ENCODE measurements around the gene MCM10. TPM values are rescaled to one million over a fixed set of nuclear protein-coding genes. Genes with fewer than 3 reads are reported as not detected.

The MCM10 gene
- total and polyA plus RNA-seq, 4 experiments from 2014 or later: 0.17 TPM; not detected in 3

DNA sequence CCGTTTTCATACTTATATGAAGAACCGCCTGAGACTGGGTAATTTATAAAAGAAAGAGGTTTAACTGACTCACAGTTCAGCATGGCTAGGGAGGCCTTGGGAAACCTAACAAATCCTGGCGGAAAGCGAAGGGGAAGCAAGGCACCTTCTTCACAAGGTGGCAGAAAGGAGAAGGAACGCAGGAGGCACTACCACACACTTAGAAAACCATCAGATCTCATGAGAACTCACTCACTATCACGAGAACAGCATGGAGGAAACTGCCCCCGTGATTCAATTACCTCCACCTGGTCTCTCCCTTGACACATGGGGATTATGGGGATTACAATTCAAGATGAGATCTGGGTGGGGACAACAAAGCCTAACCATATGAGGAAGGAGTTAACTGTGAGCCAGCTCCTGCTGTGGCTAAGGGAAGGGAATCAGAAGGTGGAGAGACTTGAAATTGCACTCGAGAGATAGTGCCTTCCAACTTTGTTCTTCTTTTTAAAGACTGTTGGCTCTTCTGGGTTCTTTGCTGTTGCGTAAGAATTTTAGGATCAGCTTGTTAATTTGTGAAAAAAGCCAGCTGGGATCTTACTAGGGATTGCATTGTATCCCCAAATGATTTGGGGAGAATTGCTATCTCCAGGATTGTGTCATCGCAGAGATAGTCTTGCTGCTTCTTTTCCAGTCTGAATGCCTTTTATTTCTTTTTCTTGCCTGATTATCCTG, 40.4 kb upstream of the MCM10 start:
- Histone ChIP-seq H3K4me1 (ENCODE audit: insufficient read depth, low read length) (peaks cover 13% of the 10 kb centered on the region), H3K27me3 (ENCODE audit: insufficient read depth, low read length) (no peaks in the 10 kb centered on the region), H3K36me3 (ENCODE audit: insufficient read depth, low read length) (peaks cover 82% of the 10 kb centered on the region), H3K27ac (ENCODE audit: low read depth, low read length) (no peak overlapping the region), H3K9me3 (ENCODE audit: control insufficient read depth in 1 of 2, low read length in 2 of 2) (no peaks in the 10 kb centered on the region), H3K4me3 (ENCODE audit: low read length in 2 of 2) (no peak overlapping the region)
- ChIA-PET POLR2A (ENCODE audit: partially characterized antibody) (interaction anchor here (0.7 kb wide), 1 partner anchor 211 kb away, joined by 3 read pairs; no protein-coding TSS in a partner anchor), CTCF (ENCODE audit: partially characterized antibody) (interaction anchor here (1.3 kb wide), 1 partner anchor 22 kb away, joined by 5 read pairs; the partner anchor contains the start of gene OPTN)
- Mint-ChIP-seq H3K4me3 (no peak overlapping the region), H3K4me1 (peaks cover 14 to 35% (median 18%) of the 10 kb centered on the region in 4 donors), H3K36me3 (peaks cover 88 to 89% of the 10 kb centered on the region in 2 donors), H3K27ac (peak overlapping the region in 2 of 7 donors; percentile 27 to 66), H3K27me3 (no peaks in the 10 kb centered on the region), H3K9me3 (no peaks in the 10 kb centered on the region)
- no peak for DNase-seq
- intact Hi-C loops (cut with micrococcal nuclease): no loop called here

DNA sequence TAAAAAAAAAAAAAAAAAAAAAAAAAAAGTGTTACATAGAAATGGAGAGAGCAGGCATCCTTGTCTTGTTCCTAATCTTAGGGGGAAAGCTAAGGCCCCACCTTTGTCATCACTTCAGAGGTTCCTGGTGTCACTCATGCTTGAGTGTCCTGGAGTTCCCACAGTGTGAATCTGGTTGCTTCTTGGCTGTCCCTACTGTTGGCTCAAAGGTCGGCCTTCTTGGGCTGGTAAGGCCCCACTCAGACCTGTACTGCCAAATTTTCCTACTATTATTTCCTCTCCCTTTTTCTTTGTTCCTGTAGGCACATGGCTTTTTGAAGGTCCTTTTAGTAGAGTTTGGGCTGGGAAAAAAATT, 39.9 kb upstream of the MCM10 start:
- Mint-ChIP-seq H3K27me3 (no peaks in the 10 kb centered on the region), H3K4me3 (no peak overlapping the region), H3K9me3 (no peaks in the 10 kb centered on the region), H3K27ac (peak overlapping the region in 2 of 7 donors; percentile 10 to 22), H3K4me1 (peaks cover 9 to 30% (median 13%) of the 10 kb centered on the region in 4 donors), H3K36me3 (peaks cover 85 to 86% of the 10 kb centered on the region in 2 donors)
- H3K27me3 ChIP-seq (ENCODE audit: insufficient read depth, low read length): no peaks in the 10 kb centered on the region
- ChIA-PET CTCF (ENCODE audit: partially characterized antibody) (interaction anchor here (1.3 kb wide), 1 partner anchor 22 kb away, joined by 5 read pairs; the partner anchor contains the start of gene OPTN), POLR2A (ENCODE audit: partially characterized antibody) (no interaction called here)
- H3K36me3 ChIP-seq (ENCODE audit: insufficient read depth, low read length): peaks cover 78% of the 10 kb centered on the region
- no peak for DNase-seq
- intact Hi-C loops (cut with micrococcal nuclease): no loop called here
- H3K4me1 ChIP-seq (ENCODE audit: insufficient read depth, low read length): peaks cover 9% of the 10 kb centered on the region
- H3K27ac ChIP-seq (ENCODE audit: low read depth, low read length): no peak overlapping the region
- no peak overlapping the region for H3K4me3 ChIP-seq (ENCODE audit: low read length in 2 of 2)
- H3K9me3 ChIP-seq (ENCODE audit: control insufficient read depth in 1 of 2, low read length in 2 of 2): no peaks in the 10 kb centered on the region

DNA sequence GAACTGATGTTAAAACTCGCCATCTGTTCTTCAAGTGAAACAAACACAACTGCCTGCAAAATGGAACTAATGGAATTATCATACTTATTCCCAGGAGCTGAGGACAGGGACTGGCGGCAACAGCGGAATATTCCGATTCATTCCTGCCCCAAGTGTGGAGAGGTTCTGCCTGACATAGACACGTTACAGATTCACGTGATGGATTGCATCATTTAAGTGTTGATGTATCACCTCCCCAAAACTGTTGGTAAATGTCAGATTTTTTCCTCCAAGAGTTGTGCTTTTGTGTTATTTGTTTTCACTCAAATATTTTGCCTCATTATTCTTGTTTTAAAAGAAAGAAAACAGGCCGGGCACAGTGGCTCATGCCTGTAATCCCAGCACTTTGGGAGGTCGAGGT, 24.7 kb upstream of the MCM10 start:
- Mint-ChIP-seq H3K4me1 (peaks cover 0 to 2% (median 0%) of the 10 kb centered on the region in 4 donors), H3K27me3 (no peaks in the 10 kb centered on the region), H3K36me3 (peaks cover 80 to 87% of the 10 kb centered on the region in 2 donors), H3K4me3 (no peak overlapping the region), H3K27ac (no peak overlapping the region), H3K9me3 (no peaks in the 10 kb centered on the region)
- CTCF ChIA-PET (ENCODE audit: partially characterized antibody): no interaction called here
- intact Hi-C loops (cut with micrococcal nuclease): no loop called here
- H3K27ac ChIP-seq (ENCODE audit: low read depth, low read length): no peak overlapping the region
- no peaks in the 10 kb centered on the region for H3K27me3 ChIP-seq (ENCODE audit: insufficient read depth, low read length)
- POLR2A ChIA-PET (ENCODE audit: partially characterized antibody): no interaction called here
- H3K4me3 ChIP-seq (ENCODE audit: low read length in 2 of 2): no peak overlapping the region
- H3K9me3 ChIP-seq (ENCODE audit: control insufficient read depth in 1 of 2, low read length in 2 of 2): no peaks in the 10 kb centered on the region
- no peaks in the 10 kb centered on the region for H3K4me1 ChIP-seq (ENCODE audit: insufficient read depth, low read length)
- peaks cover 88% of the 10 kb centered on the region for H3K36me3 ChIP-seq (ENCODE audit: insufficient read depth, low read length)
- DNase-seq: no peak

DNA sequence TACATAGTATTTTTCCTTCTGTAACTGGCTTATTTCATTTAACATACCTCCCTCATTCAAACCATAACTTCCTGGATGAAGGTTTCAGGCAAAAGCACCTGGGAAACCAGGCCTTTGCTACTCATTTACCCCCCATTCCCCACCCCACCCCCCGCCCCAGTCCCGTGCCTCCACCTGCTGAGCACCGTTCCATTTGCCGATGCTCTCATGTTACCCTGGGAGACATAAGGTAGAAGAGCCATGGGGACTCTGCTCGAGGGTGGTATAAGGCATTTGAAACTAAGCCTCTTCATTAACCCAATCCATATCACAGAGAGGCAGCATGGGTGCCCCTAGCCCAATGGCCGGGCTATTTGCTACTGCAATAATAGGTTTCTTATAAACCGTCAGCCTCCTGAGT, 22.2 kb upstream of the MCM10 start:
- peaks cover 0 to 6% (median 1%) of the 10 kb centered on the region in 8 donors for H3K9me3 Mint-ChIP-seq
- intact Hi-C loops (cut with micrococcal nuclease): no loop called here

DNA sequence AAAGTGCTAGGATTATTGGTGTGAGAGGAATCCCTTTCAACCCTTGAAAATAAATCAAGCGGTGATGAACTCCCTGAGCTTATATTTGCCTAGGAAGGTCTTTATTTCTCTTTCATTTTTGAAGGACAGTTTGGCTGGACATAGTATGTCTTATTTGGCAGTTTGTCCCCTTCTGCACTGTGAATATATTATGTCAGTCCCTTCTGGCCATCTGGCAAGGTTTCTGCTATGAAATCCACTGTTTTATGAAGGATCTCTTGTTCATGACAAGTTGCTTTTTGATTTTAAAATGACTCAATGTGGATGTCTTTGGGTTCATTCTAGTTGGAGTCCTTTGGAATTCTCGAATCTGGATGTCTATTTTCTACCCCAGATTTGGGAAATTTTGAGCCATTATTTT, 21.7 kb upstream of the MCM10 start:
- H3K36me3 ChIP-seq (ENCODE audit: insufficient read depth, low read length): peaks cover 58% of the 10 kb centered on the region

More for the DNA sequence above, 22.2 kb upstream of the MCM10 start:
- Mint-ChIP-seq H3K4me3 (no peak overlapping the region), H3K36me3 (peaks cover 79 to 81% of the 10 kb centered on the region in 2 donors), H3K27me3 (no peaks in the 10 kb centered on the region), H3K27ac (no peak overlapping the region), H3K4me1 (peaks cover 0 to under 1% (median 0%) of the 10 kb centered on the region in 4 donors)
- H3K4me1 ChIP-seq (ENCODE audit: insufficient read depth, low read length): no peaks in the 10 kb centered on the region
- H3K9me3 ChIP-seq (ENCODE audit: control insufficient read depth in 1 of 2, low read length in 2 of 2): no peaks in the 10 kb centered on the region
- H3K4me3 ChIP-seq (ENCODE audit: low read length in 2 of 2): no peak overlapping the region
- no peak for DNase-seq
- ChIA-PET CTCF (ENCODE audit: partially characterized antibody) (no interaction called here), POLR2A (ENCODE audit: partially characterized antibody) (no interaction called here)
- no peaks in the 10 kb centered on the region for H3K27me3 ChIP-seq (ENCODE audit: insufficient read depth, low read length)
- no peak overlapping the region for H3K27ac ChIP-seq (ENCODE audit: low read depth, low read length)
- H3K36me3 ChIP-seq (ENCODE audit: insufficient read depth, low read length): peaks cover 63% of the 10 kb centered on the region

DNA sequence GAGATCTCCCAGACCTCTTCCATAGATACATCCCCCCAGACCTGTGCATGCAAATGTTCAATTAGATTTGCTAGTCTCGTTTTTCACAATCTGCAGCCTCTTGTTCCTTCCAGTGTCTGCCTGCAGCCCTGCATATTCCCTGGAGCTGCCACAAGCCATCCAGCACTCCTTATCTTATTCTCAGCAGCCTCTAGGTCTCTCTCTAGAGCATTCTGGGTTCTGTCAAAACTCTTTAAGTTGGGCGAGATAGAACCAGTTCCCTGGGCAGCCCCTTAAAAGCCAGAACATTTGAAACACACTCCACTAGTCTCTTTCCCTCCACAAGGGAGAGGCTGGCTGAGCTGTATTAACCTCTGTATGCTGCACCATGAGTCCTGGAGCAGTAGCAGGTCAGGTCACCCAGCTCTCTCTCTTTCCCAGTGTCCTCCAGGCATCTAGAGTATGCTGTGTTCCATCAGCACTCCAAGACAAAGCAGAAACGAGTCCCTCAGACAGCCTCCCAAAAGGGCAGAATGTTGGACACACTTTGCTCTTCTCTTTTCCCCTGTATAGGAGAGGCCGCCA, 20.6 kb upstream of the MCM10 start:
- H3K27me3 Mint-ChIP-seq: no peaks in the 10 kb centered on the region
- no peaks in the 10 kb centered on the region for H3K4me1 ChIP-seq (ENCODE audit: insufficient read depth, low read length)
- no peak for DNase-seq
- H3K27me3 ChIP-seq (ENCODE audit: insufficient read depth, low read length): no peaks in the 10 kb centered on the region
- ChIA-PET CTCF (ENCODE audit: partially characterized antibody) (no interaction called here), POLR2A (ENCODE audit: partially characterized antibody) (no interaction called here)
- no peak overlapping the region for H3K4me3 Mint-ChIP-seq
- H3K36me3 Mint-ChIP-seq: peaks cover 74 to 77% of the 10 kb centered on the region in 2 donors
- no peak overlapping the region for H3K27ac Mint-ChIP-seq
- intact Hi-C loops (cut with micrococcal nuclease): no loop called here
- peaks cover 47% of the 10 kb centered on the region for H3K36me3 ChIP-seq (ENCODE audit: insufficient read depth, low read length)
- peaks cover 0 to 20% (median 12%) of the 10 kb centered on the region in 8 donors for H3K9me3 Mint-ChIP-seq
- H3K4me1 Mint-ChIP-seq: no peaks in the 10 kb centered on the region
- H3K4me3 ChIP-seq (ENCODE audit: low read length in 2 of 2): no peak overlapping the region
- H3K9me3 ChIP-seq (ENCODE audit: control insufficient read depth in 1 of 2, low read length in 2 of 2): no peaks in the 10 kb centered on the region
- H3K27ac ChIP-seq (ENCODE audit: low read depth, low read length): no peak overlapping the region

More for the DNA sequence above, 21.7 kb upstream of the MCM10 start:
- intact Hi-C loops (cut with micrococcal nuclease): no loop called here
- no peaks in the 10 kb centered on the region for H3K27me3 Mint-ChIP-seq
- ChIA-PET POLR2A (ENCODE audit: partially characterized antibody) (no interaction called here), CTCF (ENCODE audit: partially characterized antibody) (no interaction called here)
- H3K9me3 Mint-ChIP-seq: peaks cover 0 to 11% (median 6%) of the 10 kb centered on the region in 8 donors
- no peak overlapping the region for H3K27ac Mint-ChIP-seq
- peaks cover 81 to 82% of the 10 kb centered on the region in 2 donors for H3K36me3 Mint-ChIP-seq
- H3K4me1 Mint-ChIP-seq: no peaks in the 10 kb centered on the region
- H3K4me3 Mint-ChIP-seq: no peak overlapping the region
- H3K27me3 ChIP-seq (ENCODE audit: insufficient read depth, low read length): no peaks in the 10 kb centered on the region
- H3K4me1 ChIP-seq (ENCODE audit: insufficient read depth, low read length): no peaks in the 10 kb centered on the region
- no peak overlapping the region for H3K27ac ChIP-seq (ENCODE audit: low read depth, low read length)
- H3K9me3 ChIP-seq (ENCODE audit: control insufficient read depth in 1 of 2, low read length in 2 of 2): no peaks in the 10 kb centered on the region
- no peak overlapping the region for H3K4me3 ChIP-seq (ENCODE audit: low read length in 2 of 2)
- no peak for DNase-seq

DNA sequence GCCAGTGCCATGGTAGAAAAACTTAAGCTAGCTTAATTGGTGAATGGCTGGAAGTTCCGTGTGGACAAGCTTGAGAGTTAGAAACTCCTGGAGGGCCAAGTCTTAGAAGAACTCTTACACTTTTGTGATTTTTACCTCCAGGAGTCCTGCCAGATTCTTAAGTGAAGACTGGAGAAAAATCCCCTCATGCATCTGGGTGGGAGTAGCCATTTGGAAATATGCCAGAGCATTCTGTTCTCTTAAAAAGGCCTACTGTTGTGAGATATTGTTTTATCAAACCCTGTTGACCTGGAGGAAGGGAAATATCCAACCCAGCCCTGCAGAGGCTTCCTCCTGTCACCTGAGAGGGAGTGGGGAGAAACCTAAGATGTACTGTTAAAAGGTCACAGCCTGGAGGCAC, 17.6 kb upstream of the MCM10 start:
- no peak for DNase-seq
- Mint-ChIP-seq H3K36me3 (peaks cover 47 to 53% of the 10 kb centered on the region in 2 donors), H3K27me3 (no peaks in the 10 kb centered on the region), H3K4me3 (no peak overlapping the region), H3K9me3 (peaks cover 0 to 37% (median 27%) of the 10 kb centered on the region in 8 donors), H3K4me1 (no peaks in the 10 kb centered on the region), H3K27ac (peak overlapping the region in 1 of 7 donors; percentile 41)
- intact Hi-C loops (cut with micrococcal nuclease): no loop called here
- no peaks in the 10 kb centered on the region for H3K27me3 ChIP-seq (ENCODE audit: insufficient read depth, low read length)
- no peak overlapping the region for H3K27ac ChIP-seq (ENCODE audit: low read depth, low read length)
- no peak overlapping the region for H3K4me3 ChIP-seq (ENCODE audit: low read length in 2 of 2)
- ChIA-PET POLR2A (ENCODE audit: partially characterized antibody) (no interaction called here), CTCF (ENCODE audit: partially characterized antibody) (no interaction called here)
- no peaks in the 10 kb centered on the region for H3K9me3 ChIP-seq (ENCODE audit: control insufficient read depth in 1 of 2, low read length in 2 of 2)
- no peaks in the 10 kb centered on the region for H3K4me1 ChIP-seq (ENCODE audit: insufficient read depth, low read length)
- peaks cover 22% of the 10 kb centered on the region for H3K36me3 ChIP-seq (ENCODE audit: insufficient read depth, low read length)

Data from CD4-positive, alpha-beta memory T cell (primary cell).